Fibroblast of pulmonary artery (primary cell): Measurements from ENCODE around the gene TRIM6.
"Not testable (repeated sequence)": the region's sequence is repeated elsewhere in the genome, so short reads cannot be mapped to it uniquely, and the experiment has no call there.

Source experiments
- DNase-seq: peaks from one replicate; pipeline ENCODE4 v3.0.0-alpha.2; 2010; ENCODE audit warnings: low read depth
- H3K4me3 ChIP-seq: replicated peaks from 2 replicates; pipeline ENCODE4 v1.5.1; 2011; ENCODE audit warnings: low read depth, mild to moderate bottlenecking, control low read depth, low read length, moderate library complexity
- TF ChIP-seq, protein P1 (sequence below): IDR thresholded peaks from 2 replicates; pipeline ENCODE4 v1.5.1; 2011; ENCODE audit warnings: mild to moderate bottlenecking, control low read depth, low read length, inconsistent platforms; ENCODE audit errors: missing control alignments

The TRIM6 gene

DNA sequence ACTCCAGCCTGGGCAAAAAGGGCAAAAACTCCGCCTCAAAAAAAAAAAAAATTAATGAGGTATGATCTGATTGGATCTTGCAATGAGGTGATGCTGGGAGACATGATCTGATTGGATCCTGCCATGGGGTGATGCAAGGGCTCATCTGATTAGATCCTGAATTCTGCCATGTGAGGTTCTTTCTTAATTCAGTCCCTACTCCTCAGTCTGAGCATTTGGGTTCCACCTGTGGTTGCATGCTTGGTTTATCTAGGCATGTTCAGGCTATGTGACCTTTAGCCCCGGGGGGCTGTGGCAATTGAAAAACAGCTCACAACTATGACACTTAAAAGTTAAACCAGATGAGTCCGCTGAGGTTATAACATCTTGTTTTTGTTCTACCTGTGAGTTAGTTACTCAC, 4.8 kb upstream of the TRIM6 start:
- DNase-seq, result no peak
- TF ChIP-seq, protein P1, sequence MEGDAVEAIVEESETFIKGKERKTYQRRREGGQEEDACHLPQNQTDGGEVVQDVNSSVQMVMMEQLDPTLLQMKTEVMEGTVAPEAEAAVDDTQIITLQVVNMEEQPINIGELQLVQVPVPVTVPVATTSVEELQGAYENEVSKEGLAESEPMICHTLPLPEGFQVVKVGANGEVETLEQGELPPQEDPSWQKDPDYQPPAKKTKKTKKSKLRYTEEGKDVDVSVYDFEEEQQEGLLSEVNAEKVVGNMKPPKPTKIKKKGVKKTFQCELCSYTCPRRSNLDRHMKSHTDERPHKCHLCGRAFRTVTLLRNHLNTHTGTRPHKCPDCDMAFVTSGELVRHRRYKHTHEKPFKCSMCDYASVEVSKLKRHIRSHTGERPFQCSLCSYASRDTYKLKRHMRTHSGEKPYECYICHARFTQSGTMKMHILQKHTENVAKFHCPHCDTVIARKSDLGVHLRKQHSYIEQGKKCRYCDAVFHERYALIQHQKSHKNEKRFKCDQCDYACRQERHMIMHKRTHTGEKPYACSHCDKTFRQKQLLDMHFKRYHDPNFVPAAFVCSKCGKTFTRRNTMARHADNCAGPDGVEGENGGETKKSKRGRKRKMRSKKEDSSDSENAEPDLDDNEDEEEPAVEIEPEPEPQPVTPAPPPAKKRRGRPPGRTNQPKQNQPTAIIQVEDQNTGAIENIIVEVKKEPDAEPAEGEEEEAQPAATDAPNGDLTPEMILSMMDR, result no peak

DNA sequence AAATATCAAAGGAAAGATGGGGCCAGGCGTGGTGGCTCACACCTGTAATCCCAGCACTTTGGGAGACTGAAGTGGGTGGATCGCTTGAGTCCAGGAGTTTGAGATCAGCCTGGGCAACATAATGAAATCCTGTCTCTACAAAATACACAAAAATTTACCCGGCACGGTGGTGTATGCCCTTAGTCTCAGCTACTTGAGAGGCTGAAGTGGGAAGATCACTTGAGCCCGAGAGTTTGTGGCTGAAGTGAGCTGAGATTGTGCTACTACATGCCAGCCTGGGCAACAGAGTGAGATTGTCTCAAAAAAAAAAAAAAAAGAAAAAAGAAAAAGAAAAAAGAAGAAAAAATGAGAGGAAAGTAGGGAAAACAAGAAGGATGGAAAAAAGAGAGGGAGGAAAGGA, 3.8 kb upstream of the TRIM6 start:
- no peak overlapping the region for H3K4me3 ChIP-seq
- no peak for DNase-seq
- TF ChIP-seq, protein P1, result no peak

More for the DNA sequence above, 4.8 kb upstream of the TRIM6 start:
- no peak overlapping the region for H3K4me3 ChIP-seq

DNA sequence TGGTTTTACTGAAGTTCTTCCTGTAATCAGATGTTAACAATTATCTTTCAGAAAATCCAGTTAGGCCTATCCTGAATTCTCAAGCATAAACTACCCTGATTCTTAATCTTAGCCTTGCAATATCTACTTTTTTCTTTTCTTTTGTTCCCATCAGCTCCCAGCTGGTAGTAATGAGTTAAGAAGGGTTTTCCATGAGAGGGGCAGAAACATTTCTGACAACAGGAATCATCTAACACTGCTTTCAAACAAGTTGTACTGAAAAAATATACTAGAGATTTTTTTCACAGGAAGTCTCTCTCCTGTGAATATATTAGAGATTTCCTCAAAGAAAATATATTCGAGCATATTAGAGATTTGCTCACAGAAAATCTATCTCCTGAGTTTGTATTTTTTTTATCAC, 3.3 kb upstream of the TRIM6 start:
- TF ChIP-seq, protein P1, result no peak
- no peak for DNase-seq
- H3K4me3 ChIP-seq, result no peak overlapping the region

DNA sequence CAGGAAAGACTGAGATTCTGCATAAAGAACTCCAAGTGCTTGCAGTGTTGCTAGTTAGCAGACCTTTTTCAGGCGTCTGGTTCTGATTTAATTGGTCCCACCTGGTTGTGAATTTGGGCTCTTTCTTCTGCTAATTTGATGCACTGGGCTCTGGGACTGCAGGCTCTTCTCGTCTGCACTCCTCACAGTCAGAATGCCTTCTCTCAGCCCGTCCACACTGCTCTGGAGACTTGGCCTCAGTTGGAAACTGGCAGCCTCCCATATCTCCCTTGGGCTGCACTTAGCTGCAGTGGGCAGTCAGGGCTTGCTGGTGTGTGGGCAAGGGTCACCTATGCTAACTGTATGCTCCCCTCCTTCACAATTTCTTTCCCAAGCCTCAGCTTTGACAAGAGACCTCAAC, 1.5 kb downstream of the TRIM6 start:
- H3K4me3 ChIP-seq, result no peak overlapping the region
- TF ChIP-seq, protein P1, result no peak
- no peak for DNase-seq

DNA sequence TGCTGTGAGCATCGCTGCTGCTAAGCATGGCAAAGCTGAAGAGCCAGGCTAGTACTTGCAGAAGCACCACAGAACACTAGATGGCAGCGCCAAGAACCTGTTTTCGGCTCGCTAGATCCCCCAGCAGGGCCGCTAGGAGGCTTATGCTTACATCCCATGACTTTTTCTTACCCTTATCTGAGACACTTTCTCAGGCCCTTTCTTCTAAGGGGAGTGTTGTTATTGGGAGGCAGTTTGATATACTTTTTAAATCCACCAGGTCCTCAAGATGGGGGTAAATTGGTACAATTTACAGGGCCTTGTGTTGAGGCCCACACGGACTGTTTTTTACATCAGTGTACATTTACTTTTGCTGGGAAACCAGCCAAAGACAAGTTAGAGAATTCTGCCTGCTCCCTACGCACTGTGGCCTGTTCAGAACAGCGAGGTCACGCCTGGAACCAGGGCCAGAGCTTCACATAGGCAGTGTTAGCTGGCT, 4.0 kb downstream of the TRIM6 start:
- H3K4me3 ChIP-seq, result no peak overlapping the region
- DNase-seq, result peak; percentile 94
- TF ChIP-seq, protein P1, result no peak

DNA sequence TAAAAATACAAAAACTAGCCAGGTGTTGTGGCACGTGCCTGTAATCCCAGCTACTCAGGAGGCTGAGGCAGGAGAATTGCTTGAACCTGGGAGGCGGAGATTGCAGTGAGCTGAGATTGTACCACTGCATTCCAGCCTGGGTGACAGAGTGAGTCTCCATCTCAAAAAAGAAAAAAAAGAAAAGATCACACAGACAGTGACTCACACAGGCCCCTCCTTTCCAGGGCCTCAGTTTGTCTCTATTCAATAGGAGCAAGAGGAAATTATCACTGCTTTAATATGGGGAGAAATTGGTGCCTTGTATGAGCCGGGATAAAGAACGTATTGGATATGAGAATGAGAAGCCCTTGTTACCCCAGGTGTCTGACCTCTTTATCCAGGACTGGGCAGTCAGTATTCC, 6.4 kb downstream of the TRIM6 start:
- not testable (repeated sequence) for DNase-seq, H3K4me3 ChIP-seq

DNA sequence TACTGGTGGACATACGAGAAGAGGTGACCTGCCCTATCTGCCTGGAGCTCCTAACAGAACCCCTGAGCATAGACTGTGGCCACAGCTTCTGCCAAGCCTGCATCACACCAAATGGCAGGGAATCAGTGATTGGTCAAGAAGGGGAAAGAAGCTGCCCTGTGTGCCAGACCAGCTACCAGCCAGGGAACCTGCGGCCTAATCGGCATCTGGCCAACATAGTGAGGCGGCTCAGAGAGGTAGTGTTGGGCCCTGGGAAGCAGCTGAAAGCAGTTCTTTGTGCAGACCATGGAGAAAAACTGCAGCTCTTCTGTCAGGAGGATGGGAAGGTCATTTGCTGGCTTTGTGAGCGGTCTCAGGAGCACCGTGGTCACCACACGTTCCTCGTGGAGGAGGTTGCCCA, 6.9 kb downstream of the TRIM6 start:
- DNase-seq, result no peak
- TF ChIP-seq, protein P1, result no peak
- no peak overlapping the region for H3K4me3 ChIP-seq
